HCEC 1CT (cell line): ENCODE measurements around the gene TBL1Y.
"Not testable (repeated sequence)": the region's sequence is repeated elsewhere in the genome, so short reads cannot be mapped to it uniquely, and the experiment has no call there.

Source experiments
- DNase-seq: peaks from one replicate; pipeline ENCODE4 v3.0.0-alpha.2; 2017

TBL1Y gene

GRCh38 chrY:6910372-6911252, at the start of gene TBL1Y:
TBL1Y (plus strand) TSS chrY:6910697; CDS start chrY:7025085, 114,388 bp downstream.
- no peak for DNase-seq

GRCh38 chrY:6894496-6894895, 16.0 kb upstream of the TBL1Y start:
- no peak for DNase-seq

- DNase-seq = no peak
These were observed 15.3 kb upstream of the TBL1Y start for GRCh38 chrY:6895236-6895635.

- not testable (repeated sequence) for DNase-seq
These were observed 8.4 kb upstream of the TBL1Y start for GRCh38 chrY:6902116-6902515.

GRCh38 chrY:6907591-6907990, 2.9 kb upstream of the TBL1Y start:
- no peak for DNase-seq

GRCh38 chrY:6908021-6908420, 2.5 kb upstream of the TBL1Y start:
- not testable (repeated sequence) for DNase-seq

- no peak for DNase-seq
These were observed 1.4 kb upstream of the TBL1Y start for GRCh38 chrY:6909118-6909521.

- DNase-seq = no peak
These were observed 641 bp upstream of the TBL1Y start for GRCh38 chrY:6909856-6910255.

- no peak for DNase-seq
These were observed 870 bp downstream of the TBL1Y start, which contains the start of gene AMELY for GRCh38 chrY:6911253-6911881. AMELY (minus strand) TSS chrY:6911752; CDS start chrY:6872608, 39,144 bp downstream.

- DNase-seq = no peak
These were observed 2.9 kb downstream of the TBL1Y start for GRCh38 chrY:6913362-6913761.

- DNase-seq = no peak
These were observed 10.6 kb downstream of the TBL1Y start for GRCh38 chrY:6921061-6921460.

- no peak for DNase-seq
These were observed 17.8 kb downstream of the TBL1Y start for GRCh38 chrY:6928265-6928664.

GRCh38 chrY:6929237-6929636, 18.7 kb downstream of the TBL1Y start:
- DNase-seq = no peak

- no peak for DNase-seq
These were observed 21.4 kb downstream of the TBL1Y start for GRCh38 chrY:6931779-6932396.

GRCh38 chrY:6935497-6935896, 25.0 kb downstream of the TBL1Y start:
- no peak for DNase-seq

- no peak for DNase-seq
These were observed 37.2 kb downstream of the TBL1Y start for GRCh38 chrY:6947695-6948094.

- no peak for DNase-seq
These were observed 37.9 kb downstream of the TBL1Y start for GRCh38 chrY:6948378-6948777.

GRCh38 chrY:6949947-6950346, 39.5 kb downstream of the TBL1Y start:
- DNase-seq = no peak

- DNase-seq = peak; percentile 2
These were observed 54.2 kb downstream of the TBL1Y start for GRCh38 chrY:6964732-6965131.

- DNase-seq = no peak
These were observed 56.0 kb downstream of the TBL1Y start for GRCh38 chrY:6966521-6966920.

- DNase-seq = no peak
These were observed 57.2 kb downstream of the TBL1Y start for GRCh38 chrY:6967736-6968135.

- DNase-seq = no peak
These were observed 57.7 kb downstream of the TBL1Y start for GRCh38 chrY:6968191-6968590.

- no peak for DNase-seq
These were observed 61.9 kb downstream of the TBL1Y start for GRCh38 chrY:6972271-6972887.
